D721Med (cell line): ENCODE results near the gene GNAO1.

ENCODE experiments used
- DNase-seq: peaks from one replicate; pipeline ENCODE4 v3.0.0; 2011; ENCODE audit warnings: low spot score; ENCODE audit not compliant: insufficient read length
- FAIRE-seq: peaks from 2 replicates; lab custom pipeline; 2011; peaks lifted over from hg19 to GRCh38; lab: Jason Lieb, UNC
- CTCF ChIP-seq: IDR thresholded peaks from 2 replicates; pipeline ENCODE4 v1.5.1; 2012; ENCODE audit warnings: mild to moderate bottlenecking, control low read depth; ENCODE audit not compliant: insufficient read depth; ENCODE audit errors: missing control alignments

Gene GNAO1

DNA sequence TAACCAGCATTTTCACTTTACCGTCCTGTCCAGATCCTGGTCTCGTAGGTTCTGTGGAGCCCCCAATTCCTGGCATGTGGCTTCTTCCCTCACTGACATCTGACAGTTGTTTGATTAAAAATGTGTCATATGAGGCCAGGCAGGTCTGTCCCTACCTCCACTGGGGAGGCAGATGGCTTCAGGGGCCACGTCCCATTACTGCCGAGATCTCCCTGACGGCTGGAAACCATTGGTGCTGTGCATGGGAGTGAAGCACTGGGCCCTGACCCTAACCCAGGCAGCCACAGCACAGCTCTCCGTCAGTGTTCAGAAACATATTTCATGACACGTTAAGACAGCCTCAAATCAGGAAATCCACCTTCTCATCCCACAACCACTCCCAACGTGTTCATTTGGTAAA, 77.5 kb downstream of the GNAO1 start:
- no peak for TF ChIP-seq CTCF
- FAIRE-seq (no peak), DNase-seq (no peak)

- TF ChIP-seq CTCF: no peak
- DNase-seq (no peak), FAIRE-seq (no peak)
Observed at GRCh38 chr16:56269281-56269680, 78.0 kb downstream of the GNAO1 start.

DNA sequence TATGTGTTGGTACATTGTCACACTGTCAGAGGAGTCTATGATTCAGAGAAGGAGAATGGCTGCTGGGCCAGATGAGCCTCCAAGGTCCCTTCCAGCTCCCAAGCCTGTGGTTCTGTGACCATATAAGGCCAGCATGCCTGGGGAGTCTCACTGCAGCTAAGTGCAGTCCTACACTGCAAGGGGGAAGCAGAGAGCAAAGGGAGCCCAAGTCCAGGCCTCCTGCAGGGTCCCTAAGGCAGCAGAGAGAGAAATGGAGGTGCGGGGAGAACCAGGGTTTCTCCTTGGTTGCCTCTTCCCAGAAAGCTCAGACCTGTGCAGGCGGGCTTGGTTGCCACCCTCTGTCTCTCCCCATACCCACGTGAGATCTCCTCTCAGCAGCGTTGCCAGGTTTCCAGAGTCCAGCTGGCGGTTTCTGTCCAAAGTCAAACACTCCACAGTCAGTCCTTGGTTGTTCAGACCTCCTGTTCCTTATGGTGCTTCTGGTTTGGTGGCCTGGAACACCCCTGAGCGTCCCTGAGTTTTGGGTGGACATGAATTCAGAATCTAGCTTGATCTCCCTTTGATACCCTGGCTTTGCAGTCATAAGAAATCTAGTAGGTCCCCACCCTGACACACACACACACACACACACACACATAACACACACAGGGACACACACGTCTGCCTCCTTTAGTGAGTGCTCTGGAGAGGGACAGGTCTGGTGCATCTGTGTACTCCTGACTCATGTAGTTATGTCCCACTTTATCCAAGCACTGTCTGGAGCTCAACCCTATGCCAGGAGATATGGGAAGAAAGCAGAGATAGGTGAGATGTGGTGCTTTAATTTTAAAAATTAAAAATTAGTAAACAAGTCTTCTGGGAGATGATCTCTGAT, 78.8 kb downstream of the GNAO1 start:
- TF ChIP-seq CTCF: no peak
- FAIRE-seq: no peak
- no peak for DNase-seq

- DNase-seq: no peak
- no peak for FAIRE-seq
- TF ChIP-seq CTCF: no peak
Observed at GRCh38 chr16:56270828-56271227, 79.5 kb downstream of the GNAO1 start.

GRCh38 chr16:56272583-56272894, 81.2 kb downstream of the GNAO1 start:
- no peak for TF ChIP-seq CTCF
- no peak for DNase-seq
- no peak for FAIRE-seq

GRCh38 chr16:56273615-56274014, 82.3 kb downstream of the GNAO1 start:
- DNase-seq (no peak), FAIRE-seq (no peak)
- no peak for TF ChIP-seq CTCF

DNA sequence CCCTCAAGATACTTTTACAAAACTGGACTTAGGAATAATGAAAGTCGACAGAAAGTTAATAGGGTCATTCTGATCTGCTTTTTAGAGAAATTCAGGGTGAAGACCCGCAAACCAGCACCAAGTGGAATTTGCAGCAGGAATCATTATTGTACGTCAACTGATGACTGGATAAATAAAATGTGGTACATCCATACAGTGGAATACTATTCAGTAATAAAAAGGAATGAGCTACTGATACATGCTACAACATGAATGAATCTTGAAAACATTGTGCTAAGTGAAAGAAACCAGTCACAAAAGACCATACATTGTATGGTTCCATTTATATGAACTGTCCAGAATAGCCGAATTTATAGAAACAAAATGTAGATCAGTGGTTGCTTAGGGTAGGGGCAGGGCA, 83.1 kb downstream of the GNAO1 start:
- DNase-seq (no peak), FAIRE-seq (no peak)
- TF ChIP-seq CTCF: no peak
